HEK293 (cell line): ENCODE measurements around the gene TNFRSF21.
A peak's percentile ranks its signal among the peaks of the same experiment; 100 is the strongest.
"Not testable (repeated sequence)": the region's sequence is repeated elsewhere in the genome, so short reads cannot be mapped to it uniquely, and the experiment has no call there.

Source experiments
- CTCF ChIA-PET: fragments of 350-600 bp; formaldehyde crosslinking; extraction: SDS; loops from one replicate; lab custom pipeline; 2021; ENCODE audit warnings: antibody characterized with exemption; lab: Yijun Ruan, JAX
- POLR2A ChIA-PET: fragments of 300-600 bp; formaldehyde crosslinking; extraction: SDS; loops from one replicate; lab custom pipeline; 2020; ENCODE audit warnings: antibody characterized with exemption, inconsistent platforms; lab: Yijun Ruan, JAX
- H3K27ac ChIP-seq: fragments of 200-500 bp; sonication (Bioruptor generic); 2 replicates; pipeline ENCODE4 v1.5.1; 2014; ENCODE audit warnings: low read depth, low read length, control low read depth, inconsistent platforms; ENCODE audit errors: extremely low read depth
- H3K36me3 ChIP-seq, 2 experiments: fragments of 200-500 bp in 1 of 2; sonication (Bioruptor generic) in 1 of 2; 1 replicate in 1 of 2; 2 replicates in 1 of 2; pipeline ENCODE4 v1.5.1; 2014 to 2017; ENCODE audit warnings: inconsistent platforms in 2 of 2, low read length in 2 of 2; ENCODE audit not compliant: control insufficient read depth in 2 of 2, insufficient read depth in 1 of 2
- H3K4me1 ChIP-seq: fragments of 200-500 bp; sonication (Bioruptor generic); 2 replicates; pipeline ENCODE4 v1.5.1; 2014; ENCODE audit warnings: mild to moderate bottlenecking, low read length, inconsistent platforms; ENCODE audit not compliant: control insufficient read depth, insufficient read depth
- H3K4me3 ChIP-seq: 2 replicates; pipeline ENCODE4 v1.5.1; 2011; ENCODE audit warnings: low read depth, mild to moderate bottlenecking, control low read depth, low read length, moderate library complexity
- H3K9me3 ChIP-seq: fragments of 200-500 bp; sonication (Bioruptor generic); 2 replicates; pipeline ENCODE4 v1.5.1; 2014; ENCODE audit warnings: low read depth, low read length, inconsistent platforms; ENCODE audit not compliant: control insufficient read depth, insufficient read depth
- INSM2 ChIP-seq: fragments of 450-650 bp; formaldehyde crosslinking; IDR thresholded peaks from 2 replicates; pipeline ENCODE4 v1.5.1; 2016; ENCODE audit warnings: missing biosample characterization, missing genetic modification characterization
- OVOL3 ChIP-seq: fragments of 450-650 bp; formaldehyde crosslinking; IDR thresholded peaks from 2 replicates; pipeline ENCODE4 v1.5.1; 2016; ENCODE audit warnings: missing biosample characterization, missing genetic modification characterization
- SALL2 ChIP-seq: fragments of 450-650 bp; formaldehyde crosslinking; IDR thresholded peaks from 2 replicates; pipeline ENCODE4 v1.5.0; 2017; ENCODE audit warnings: missing biosample characterization, mild to moderate bottlenecking, missing genetic modification characterization, borderline replicate concordance
- SP7 ChIP-seq: fragments of 450-650 bp; formaldehyde crosslinking; IDR thresholded peaks from 2 replicates; pipeline ENCODE4 v1.5.1; 2016; ENCODE audit warnings: missing biosample characterization, missing genetic modification characterization
- TSHZ1 ChIP-seq: fragments of 450-650 bp; formaldehyde crosslinking; IDR thresholded peaks from 2 replicates; pipeline ENCODE4 v1.5.1; 2016; ENCODE audit warnings: missing biosample characterization, missing genetic modification characterization, borderline replicate concordance
- ZFHX2 ChIP-seq: fragments of 450-650 bp; formaldehyde crosslinking; conservative IDR thresholded peaks from 2 replicates; pipeline ENCODE4 v1.5.1; 2016; ENCODE audit warnings: missing biosample characterization, missing genetic modification characterization
- ZNF112 ChIP-seq: fragments of 450-650 bp; formaldehyde crosslinking; IDR thresholded peaks from 2 replicates; pipeline ENCODE4 v1.5.0; 2017; ENCODE audit warnings: missing biosample characterization, missing genetic modification characterization
- ZNF140 ChIP-seq: fragments of 450-650 bp; formaldehyde crosslinking; IDR thresholded peaks from 2 replicates; pipeline ENCODE4 v1.5.1; 2016; ENCODE audit warnings: missing biosample characterization, missing genetic modification characterization
- ZNF146 ChIP-seq: fragments of 450-650 bp; formaldehyde crosslinking; IDR thresholded peaks from 2 replicates; pipeline ENCODE4 v1.5.1; 2016; ENCODE audit warnings: missing biosample characterization, missing genetic modification characterization
- ZNF169 ChIP-seq: fragments of 450-650 bp; formaldehyde crosslinking; IDR thresholded peaks from 2 replicates; pipeline ENCODE4 v1.5.1; 2016; ENCODE audit warnings: missing biosample characterization, missing genetic modification characterization
- ZNF26 ChIP-seq: fragments of 450-650 bp; formaldehyde crosslinking; IDR thresholded peaks from 2 replicates; pipeline ENCODE4 v1.5.1; 2016; ENCODE audit warnings: missing biosample characterization, missing genetic modification characterization
- ZNF280D ChIP-seq: fragments of 450-650 bp; formaldehyde crosslinking; IDR thresholded peaks from 2 replicates; pipeline ENCODE4 v1.5.1; 2016; ENCODE audit warnings: missing biosample characterization, missing genetic modification characterization
- ZNF416 ChIP-seq: fragments of 450-650 bp; formaldehyde crosslinking; IDR thresholded peaks from 2 replicates; pipeline ENCODE4 v1.5.1; 2016; ENCODE audit warnings: missing biosample characterization, missing genetic modification characterization
- ZNF488 ChIP-seq: fragments of 450-650 bp; formaldehyde crosslinking; IDR thresholded peaks from 2 replicates; pipeline ENCODE4 v1.5.1; 2016; ENCODE audit warnings: missing biosample characterization, missing genetic modification characterization
- ZNF514 ChIP-seq: fragments of 450-650 bp; formaldehyde crosslinking; IDR thresholded peaks from 2 replicates; pipeline ENCODE4 v1.5.1; 2016; ENCODE audit warnings: missing biosample characterization, missing genetic modification characterization
- ZNF548 ChIP-seq: fragments of 450-650 bp; formaldehyde crosslinking; IDR thresholded peaks from 2 replicates; pipeline ENCODE4 v1.5.1; 2016; ENCODE audit warnings: missing biosample characterization, missing genetic modification characterization
- ZNF580 ChIP-seq: fragments of 450-650 bp; formaldehyde crosslinking; IDR thresholded peaks from 2 replicates; pipeline ENCODE4 v1.5.1; 2016; ENCODE audit warnings: missing biosample characterization, missing genetic modification characterization
- ZNF596 ChIP-seq: fragments of 450-650 bp; IDR thresholded peaks from 2 replicates; pipeline ENCODE4 v1.5.0; 2018; ENCODE audit warnings: missing biosample characterization, mild to moderate bottlenecking, missing genetic modification characterization, moderate library complexity
- ZSCAN18 ChIP-seq: fragments of 450-650 bp; formaldehyde crosslinking; IDR thresholded peaks from 2 replicates; pipeline ENCODE4 v1.5.1; 2016; ENCODE audit warnings: missing biosample characterization, missing genetic modification characterization

The TNFRSF21 gene

GRCh38 chr6:47228093-47228492 lies 81.6 kb downstream of the TNFRSF21 start:
- H3K27ac ChIP-seq, H3K4me1 ChIP-seq, H3K4me3 ChIP-seq, POLR2A ChIA-PET: not testable (repeated sequence)
- CTCF ChIA-PET, result interaction anchor here (0.6 to 0.7 kb wide), 2 partner anchors 82 to 151 kb away, joined by 3 read pairs; partner anchors contain the start of gene TNFRSF21
- TF ChIP-seq ZNF280D (tag by site-specific recombination) (peak; percentile 45; the same call in 1 of the 2 replicates), ZNF580 (peak; percentile 88), ZNF146 (tag by site-specific recombination) (peak; percentile 98)
- TF ChIP-seq, all 188 proteins: peak for 3; not testable (repeated sequence) for 185
- H3K36me3 ChIP-seq, H3K9me3 ChIP-seq: not testable (repeated sequence)

GRCh38 chr6:47223251-47223650 lies 86.5 kb downstream of the TNFRSF21 start:
- H3K36me3 ChIP-seq, CTCF ChIA-PET, H3K27ac ChIP-seq, H3K4me3 ChIP-seq, H3K4me1 ChIP-seq, H3K9me3 ChIP-seq, POLR2A ChIA-PET: not testable (repeated sequence)

GRCh38 chr6:47221565-47221964 lies 88.1 kb downstream of the TNFRSF21 start:
- no peak overlapping the region for H3K27ac ChIP-seq
- ChIA-PET POLR2A (no interaction called here), CTCF (interaction anchor here (0.6 to 1.6 kb wide), 2 partner anchors 24 to 124 kb away, joined by 4 read pairs; no protein-coding TSS in a partner anchor)
- no peak overlapping the region for H3K4me3 ChIP-seq
- H3K9me3 ChIP-seq, result no peaks in the 10 kb centered on the region
- no peaks in the 10 kb centered on the region for H3K4me1 ChIP-seq
- no peaks in the 10 kb centered on the region for H3K36me3 ChIP-seq
- TF ChIP-seq ZNF548 (tag by site-specific recombination), result no peak
- no peak for TF ChIP-seq SALL2 (tag by site-specific recombination)
- no peak for TF ChIP-seq ZNF169 (tag by site-specific recombination)
- no peak for TF ChIP-seq ZSCAN18 (tag by site-specific recombination)
- TF ChIP-seq TSHZ1 (tag by site-specific recombination), result no peak
- no peak for TF ChIP-seq ZNF596 (tag by site-specific recombination)
- TF ChIP-seq ZNF416 (tag by site-specific recombination), result no peak
- no peak for TF ChIP-seq ZNF488 (tag by site-specific recombination)
- no peak for TF ChIP-seq ZNF140
- TF ChIP-seq OVOL3 (tag by site-specific recombination), result no peak
- TF ChIP-seq INSM2 (tag by site-specific recombination), result no peak
- TF ChIP-seq ZFHX2 (tag by site-specific recombination), result no peak
- no peak for TF ChIP-seq ZNF112 (tag by site-specific recombination)
- TF ChIP-seq ZNF514 (tag by site-specific recombination), result no peak
- no peak for TF ChIP-seq ZNF26
- TF ChIP-seq SP7 (tag by site-specific recombination), result no peak
